Measurements from ENCODE around the gene POLA2. TPM values are rescaled to one million over a fixed set of nuclear protein-coding genes. Genes with fewer than 3 reads are reported as not detected.

POLA2 gene
- total and polyA plus RNA-seq, 4 donors, result 7.2 to 16.2 (median 9.4) TPM

DNA sequence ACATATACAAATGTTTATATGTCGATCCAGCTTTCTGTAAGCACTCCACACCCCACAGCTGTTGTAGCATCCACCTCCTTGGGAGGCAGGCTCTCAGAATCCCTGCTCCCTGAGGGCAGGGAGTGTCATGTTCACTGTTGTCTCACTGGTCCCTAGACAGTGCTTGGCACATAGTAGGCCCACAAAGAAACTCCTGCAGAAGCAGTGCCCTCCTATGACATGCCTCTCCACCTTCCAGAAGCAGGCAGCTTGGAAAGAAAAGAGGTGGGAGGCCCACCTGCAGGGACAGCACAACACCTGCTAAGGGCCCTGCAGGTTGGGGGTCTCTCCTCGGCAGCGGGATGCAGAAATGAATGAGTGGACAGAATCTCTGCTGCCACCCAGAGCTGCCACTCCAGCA lies 41.8 kb downstream of the POLA2 start:
- no peaks in the 10 kb centered on the region for H3K27me3 ChIP-seq (ENCODE audit: control insufficient read depth, insufficient read depth, low read length)
- peaks cover 18% of the 10 kb centered on the region for H3K36me3 ChIP-seq (ENCODE audit: control insufficient read depth, insufficient read depth, low read length)
- H3K9me3 ChIP-seq (ENCODE audit: control insufficient read depth, insufficient read depth, low read length), result no peaks in the 10 kb centered on the region
- H3K27ac ChIP-seq (ENCODE audit: low read depth, low read length), result no peak overlapping the region
- H3K4me1 ChIP-seq (ENCODE audit: control insufficient read depth, insufficient read depth, low read length), result peaks cover 37% of the 10 kb centered on the region
- no peak overlapping the region for H3K4me3 ChIP-seq (ENCODE audit: low read depth, low read length)
- 100% methylated on average over 3 of the region's 3 CpGs for WGBS (ENCODE audit: insufficient coverage)
- no peak for DNase-seq (ENCODE audit: low read depth in 4 of 6, low spot score in 6 of 6)

DNA sequence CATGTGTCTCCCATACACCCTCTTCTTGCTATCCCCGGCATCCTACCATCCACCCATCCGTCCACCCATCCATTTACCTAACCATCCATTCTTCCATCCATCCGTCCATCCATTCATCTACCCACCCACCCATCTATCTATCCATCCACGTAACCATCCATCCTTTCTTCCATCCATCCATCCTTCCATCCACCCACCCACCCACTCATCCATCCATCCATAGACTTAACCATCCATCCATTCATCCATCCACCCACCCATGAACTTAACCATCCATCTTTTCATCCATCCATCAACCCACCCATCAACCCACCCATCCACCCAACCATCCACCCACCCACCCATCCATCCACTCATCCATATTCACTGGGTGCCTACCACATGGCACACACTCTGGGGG lies 42.3 kb downstream of the POLA2 start:
- Histone ChIP-seq H3K27ac (ENCODE audit: low read depth, low read length) (no peak overlapping the region), H3K4me3 (ENCODE audit: low read depth, low read length) (no peak overlapping the region), H3K4me1 (ENCODE audit: control insufficient read depth, insufficient read depth, low read length) (peaks cover 37% of the 10 kb centered on the region), H3K36me3 (ENCODE audit: control insufficient read depth, insufficient read depth, low read length) (peaks cover 18% of the 10 kb centered on the region), H3K9me3 (ENCODE audit: control insufficient read depth, insufficient read depth, low read length) (no peaks in the 10 kb centered on the region), H3K27me3 (ENCODE audit: control insufficient read depth, insufficient read depth, low read length) (no peaks in the 10 kb centered on the region)
- no peak for DNase-seq (ENCODE audit: low read depth in 4 of 6, low spot score in 6 of 6)
- 99% methylated on average over 4 of the region's 4 CpGs for WGBS (ENCODE audit: insufficient coverage)

DNA sequence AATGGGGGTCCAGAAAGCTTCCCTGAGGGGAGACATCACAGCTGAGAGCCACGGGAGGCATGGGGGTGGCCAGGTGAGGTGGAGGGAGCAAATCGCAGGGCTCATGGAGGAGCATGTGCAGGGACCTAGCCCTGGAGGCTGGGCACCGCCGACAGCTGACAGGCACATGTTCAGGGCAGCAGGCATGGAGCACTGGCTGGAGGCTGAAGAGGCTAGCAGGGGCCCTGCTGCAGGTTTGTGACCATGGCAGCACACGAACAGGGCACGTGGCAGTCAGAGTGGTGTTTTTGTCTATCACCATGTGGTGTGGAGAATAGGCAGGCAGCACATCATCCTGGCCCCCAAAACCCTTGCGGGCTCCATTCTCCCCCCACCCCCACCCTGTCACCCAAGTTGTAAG lies 42.9 kb downstream of the POLA2 start:
- 97% methylated on average over 6 of the region's 7 CpGs for WGBS (ENCODE audit: insufficient coverage)
- Histone ChIP-seq H3K36me3 (ENCODE audit: control insufficient read depth, insufficient read depth, low read length) (peaks cover 18% of the 10 kb centered on the region), H3K9me3 (ENCODE audit: control insufficient read depth, insufficient read depth, low read length) (no peaks in the 10 kb centered on the region), H3K4me3 (ENCODE audit: low read depth, low read length) (no peak overlapping the region), H3K27me3 (ENCODE audit: control insufficient read depth, insufficient read depth, low read length) (no peaks in the 10 kb centered on the region), H3K27ac (ENCODE audit: low read depth, low read length) (no peak overlapping the region), H3K4me1 (ENCODE audit: control insufficient read depth, insufficient read depth, low read length) (peaks cover 33% of the 10 kb centered on the region)
- no peak for DNase-seq (ENCODE audit: low read depth in 4 of 6, low spot score in 6 of 6)

DNA sequence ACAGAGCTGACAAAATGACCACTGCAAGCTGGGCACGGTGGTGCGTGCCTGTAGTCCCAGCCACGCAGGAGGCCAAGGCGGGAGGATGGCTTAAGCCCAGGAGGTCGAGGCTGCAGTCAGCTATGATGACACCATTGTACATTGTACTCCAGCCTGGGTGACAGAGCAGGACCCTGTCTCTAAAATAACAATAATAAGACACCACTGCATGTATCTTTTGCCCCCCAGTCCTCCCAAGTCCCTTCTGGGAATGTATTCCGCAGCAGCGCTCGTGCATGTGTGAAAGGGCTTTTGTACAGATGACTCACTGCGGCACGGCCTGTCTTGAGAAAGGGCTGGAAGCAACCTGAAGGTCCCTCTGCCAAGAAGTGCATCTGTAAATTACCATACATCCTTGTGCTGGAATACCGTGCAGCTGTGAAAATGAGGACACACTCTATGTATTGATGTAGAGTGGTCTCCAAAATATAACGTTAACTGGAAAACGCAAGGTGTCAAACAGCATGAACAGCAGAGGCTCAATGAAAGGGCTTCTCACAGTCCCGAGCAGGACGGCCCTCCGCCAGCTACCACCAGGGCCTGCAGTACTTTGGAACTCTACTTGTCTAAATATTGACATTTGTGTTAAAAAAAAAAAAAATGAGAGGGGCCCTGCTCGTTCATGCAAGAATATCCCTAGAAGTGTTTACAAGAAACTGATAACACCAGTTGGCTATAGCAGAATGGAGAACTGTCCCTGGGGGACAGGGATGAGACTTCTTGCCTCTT lies 43.9 kb downstream of the POLA2 start:
- no peaks in the 10 kb centered on the region for H3K9me3 ChIP-seq (ENCODE audit: control insufficient read depth, insufficient read depth, low read length)
- peak in 1 of 6 donors; percentile 54 for DNase-seq (ENCODE audit: low read depth in 4 of 6, low spot score in 6 of 6)
- no peaks in the 10 kb centered on the region for H3K27me3 ChIP-seq (ENCODE audit: control insufficient read depth, insufficient read depth, low read length)
- H3K4me3 ChIP-seq (ENCODE audit: low read depth, low read length), result no peak overlapping the region
- H3K27ac ChIP-seq (ENCODE audit: low read depth, low read length), result peak overlapping the region; percentile 8
- peaks cover 18% of the 10 kb centered on the region for H3K36me3 ChIP-seq (ENCODE audit: control insufficient read depth, insufficient read depth, low read length)
- 73% methylated on average over 14 of the region's 17 CpGs for WGBS (ENCODE audit: insufficient coverage)
- peaks cover 40% of the 10 kb centered on the region for H3K4me1 ChIP-seq (ENCODE audit: control insufficient read depth, insufficient read depth, low read length)

DNA sequence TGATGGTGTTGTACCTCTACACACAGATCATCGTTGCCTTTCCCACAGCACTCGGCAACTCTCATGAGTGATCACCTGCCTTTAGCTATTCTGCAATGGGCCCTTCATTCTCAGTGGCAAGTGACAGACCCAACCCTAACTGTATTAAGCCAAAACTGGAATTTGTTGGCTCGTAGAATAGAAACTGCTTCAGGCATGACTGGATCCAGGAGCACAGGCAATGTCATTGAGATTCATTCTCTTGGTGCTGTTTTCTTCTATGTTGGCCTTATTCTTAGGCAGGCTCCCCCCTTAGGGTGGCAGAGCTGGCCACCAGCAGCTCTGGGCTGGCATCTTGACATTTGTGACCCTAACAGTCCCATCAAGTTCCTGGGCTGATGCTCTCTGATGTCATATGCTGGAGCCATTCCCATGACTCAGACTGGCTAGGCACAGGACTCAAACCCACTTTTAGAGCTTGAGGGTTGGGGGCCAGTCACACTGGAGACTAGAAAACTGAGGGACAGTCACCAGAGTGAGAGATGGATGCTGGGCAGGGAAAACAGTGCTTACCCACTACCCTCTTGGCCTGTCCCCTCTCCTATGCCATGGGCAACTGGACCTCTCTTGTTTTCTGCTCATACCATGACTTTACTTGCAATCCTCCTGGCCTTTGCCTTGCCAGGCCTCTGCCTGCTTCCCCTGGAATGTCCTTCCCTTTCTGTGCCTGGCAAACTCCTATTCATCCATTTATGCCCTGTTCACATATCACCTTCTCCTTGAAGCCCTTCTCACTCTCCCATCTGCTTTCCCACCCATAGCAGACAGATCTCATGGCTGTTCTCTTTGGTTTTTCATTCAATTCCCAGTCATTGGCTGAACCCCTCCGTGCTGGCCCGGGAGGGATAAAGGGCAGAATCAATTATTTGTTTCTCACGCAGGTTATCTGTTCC lies 45.8 kb downstream of the POLA2 start:
- H3K27me3 ChIP-seq (ENCODE audit: control insufficient read depth, insufficient read depth, low read length), result no peaks in the 10 kb centered on the region
- H3K9me3 ChIP-seq (ENCODE audit: control insufficient read depth, insufficient read depth, low read length), result no peaks in the 10 kb centered on the region
- H3K27ac ChIP-seq (ENCODE audit: low read depth, low read length), result no peak overlapping the region
- peaks cover 12% of the 10 kb centered on the region for H3K36me3 ChIP-seq (ENCODE audit: control insufficient read depth, insufficient read depth, low read length)
- 83% methylated on average over 5 of the region's 6 CpGs for WGBS (ENCODE audit: insufficient coverage)
- H3K4me3 ChIP-seq (ENCODE audit: low read depth, low read length), result no peak overlapping the region
- DNase-seq (ENCODE audit: low read depth in 4 of 6, low spot score in 6 of 6), result no peak
- H3K4me1 ChIP-seq (ENCODE audit: control insufficient read depth, insufficient read depth, low read length), result peaks cover 35% of the 10 kb centered on the region

DNA sequence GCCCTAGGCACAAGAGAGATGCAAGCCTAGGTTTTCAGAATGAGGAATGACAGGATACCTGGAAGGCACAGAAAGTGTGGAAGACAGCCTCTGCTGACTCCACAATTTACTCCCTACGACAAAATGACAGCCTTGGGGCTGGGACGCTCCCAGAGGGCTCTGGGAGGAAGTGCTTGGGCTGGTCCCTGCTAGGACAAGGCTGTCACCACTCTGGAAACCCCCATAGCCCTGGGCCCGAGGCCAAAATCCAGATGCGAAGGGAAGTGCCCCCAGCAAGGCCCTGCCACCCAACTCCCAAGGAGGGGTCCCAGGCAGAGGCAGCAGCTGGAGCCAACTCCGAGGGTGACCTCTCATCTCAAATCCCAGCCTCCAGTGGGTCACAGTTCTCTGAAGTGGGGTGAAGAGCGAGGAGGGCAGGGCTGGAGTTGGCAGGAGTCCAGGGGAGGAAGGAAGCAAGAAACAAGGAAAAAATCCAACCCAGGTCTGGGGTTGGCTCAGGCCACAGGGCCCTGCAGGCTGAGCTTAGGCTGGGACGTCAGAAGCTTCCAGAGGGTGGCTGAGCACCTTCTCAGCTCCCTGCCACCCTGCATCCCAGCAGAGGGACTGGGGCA lies 46.6 kb downstream of the POLA2 start:
- H3K9me3 ChIP-seq (ENCODE audit: control insufficient read depth, insufficient read depth, low read length), result no peaks in the 10 kb centered on the region
- H3K36me3 ChIP-seq (ENCODE audit: control insufficient read depth, insufficient read depth, low read length), result peaks cover 10% of the 10 kb centered on the region
- H3K4me3 ChIP-seq (ENCODE audit: low read depth, low read length), result no peak overlapping the region
- H3K4me1 ChIP-seq (ENCODE audit: control insufficient read depth, insufficient read depth, low read length), result peaks cover 36% of the 10 kb centered on the region
- DNase-seq (ENCODE audit: low read depth in 4 of 6, low spot score in 6 of 6), result no peak
- H3K27me3 ChIP-seq (ENCODE audit: control insufficient read depth, insufficient read depth, low read length), result no peaks in the 10 kb centered on the region
- WGBS (ENCODE audit: insufficient coverage), result 61% methylated on average over 3 of the region's 7 CpGs
- no peak overlapping the region for H3K27ac ChIP-seq (ENCODE audit: low read depth, low read length)

DNA sequence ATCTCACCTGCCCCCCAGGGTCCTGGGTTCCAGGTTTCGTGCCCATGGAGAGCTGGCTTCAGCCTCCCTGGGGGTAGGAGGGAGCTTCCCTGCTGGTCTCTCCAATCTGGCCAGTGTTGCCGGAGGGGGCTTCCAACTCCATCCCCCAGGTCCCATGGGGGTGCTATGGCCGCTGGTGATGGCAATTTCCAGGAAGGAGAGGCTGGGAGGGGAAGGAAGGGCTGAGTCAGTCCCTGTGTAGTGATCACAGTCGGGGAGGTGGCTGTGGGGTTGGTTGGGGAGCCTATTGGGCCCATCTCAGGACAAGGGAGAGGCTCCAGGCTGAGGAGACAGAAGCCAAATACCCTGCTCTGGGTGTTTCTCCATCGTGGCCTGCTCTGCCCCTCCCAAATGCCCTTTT lies 47.2 kb downstream of the POLA2 start:
- H3K9me3 ChIP-seq (ENCODE audit: control insufficient read depth, insufficient read depth, low read length), result no peaks in the 10 kb centered on the region
- peaks cover 8% of the 10 kb centered on the region for H3K36me3 ChIP-seq (ENCODE audit: control insufficient read depth, insufficient read depth, low read length)
- WGBS (ENCODE audit: insufficient coverage), result 50% methylated on average over 1 of the region's 5 CpGs
- no peak for DNase-seq (ENCODE audit: low read depth in 4 of 6, low spot score in 6 of 6)
- H3K4me3 ChIP-seq (ENCODE audit: low read depth, low read length), result no peak overlapping the region
- no peaks in the 10 kb centered on the region for H3K27me3 ChIP-seq (ENCODE audit: control insufficient read depth, insufficient read depth, low read length)
- peaks cover 42% of the 10 kb centered on the region for H3K4me1 ChIP-seq (ENCODE audit: control insufficient read depth, insufficient read depth, low read length)
- no peak overlapping the region for H3K27ac ChIP-seq (ENCODE audit: low read depth, low read length)

DNA sequence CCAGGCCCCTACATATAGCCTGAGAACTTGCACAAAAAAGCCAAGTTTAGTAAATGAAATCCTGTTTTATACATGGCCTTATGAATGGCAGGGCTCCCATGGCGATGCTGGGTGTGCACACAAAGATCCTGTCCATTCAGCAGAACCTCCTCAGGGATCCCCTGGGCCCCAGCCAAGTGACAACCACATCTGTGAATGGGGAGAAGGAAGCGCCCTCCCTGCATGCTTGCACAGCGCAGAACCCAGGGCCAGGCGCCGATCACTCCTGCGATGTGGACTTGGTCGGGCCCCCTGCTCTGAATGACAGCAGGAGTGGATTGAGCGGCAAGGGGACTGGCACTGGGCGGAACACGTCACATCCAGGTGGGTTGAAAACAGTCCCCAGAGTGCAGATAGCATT lies 48.5 kb downstream of the POLA2 start:
- Histone ChIP-seq H3K4me1 (ENCODE audit: control insufficient read depth, insufficient read depth, low read length) (peaks cover 49% of the 10 kb centered on the region), H3K27me3 (ENCODE audit: control insufficient read depth, insufficient read depth, low read length) (no peaks in the 10 kb centered on the region), H3K27ac (ENCODE audit: low read depth, low read length) (no peak overlapping the region), H3K9me3 (ENCODE audit: control insufficient read depth, insufficient read depth, low read length) (no peaks in the 10 kb centered on the region), H3K36me3 (ENCODE audit: control insufficient read depth, insufficient read depth, low read length) (peaks cover 2% of the 10 kb centered on the region), H3K4me3 (ENCODE audit: low read depth, low read length) (no peak overlapping the region)
- 16% methylated on average over 10 of the region's 10 CpGs for WGBS (ENCODE audit: insufficient coverage)
- peak in 2 of 6 donors; percentile 57 to 61 for DNase-seq (ENCODE audit: low read depth in 4 of 6, low spot score in 6 of 6)

DNA sequence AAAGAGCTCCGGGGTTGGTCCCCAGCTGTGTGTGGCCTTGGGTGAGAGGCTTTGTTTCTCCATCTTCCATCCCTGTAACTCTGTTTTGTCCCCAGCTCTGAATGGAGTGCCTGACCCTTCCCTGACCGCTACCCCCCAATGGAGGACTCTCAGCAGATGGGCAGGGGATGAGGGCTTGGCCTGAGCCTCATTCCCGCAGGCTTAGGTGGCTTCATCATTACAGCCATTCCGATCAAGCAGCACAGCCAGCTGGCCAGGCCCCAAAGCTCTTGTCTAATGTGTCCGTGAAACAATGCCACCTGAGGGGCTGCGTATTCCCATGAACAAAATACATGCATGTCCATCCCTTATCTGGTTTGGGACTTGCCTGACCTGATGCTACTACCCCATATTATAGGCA lies 49.0 kb downstream of the POLA2 start:
- no peak overlapping the region for H3K4me3 ChIP-seq (ENCODE audit: low read depth, low read length)
- H3K27me3 ChIP-seq (ENCODE audit: control insufficient read depth, insufficient read depth, low read length), result no peaks in the 10 kb centered on the region
- H3K36me3 ChIP-seq (ENCODE audit: control insufficient read depth, insufficient read depth, low read length), result no peaks in the 10 kb centered on the region
- H3K4me1 ChIP-seq (ENCODE audit: control insufficient read depth, insufficient read depth, low read length), result peaks cover 51% of the 10 kb centered on the region
- WGBS (ENCODE audit: insufficient coverage), result 18% methylated on average over 2 of the region's 6 CpGs
- peak in 1 of 6 donors; percentile 49 for DNase-seq (ENCODE audit: low read depth in 4 of 6, low spot score in 6 of 6)
- H3K27ac ChIP-seq (ENCODE audit: low read depth, low read length), result no peak overlapping the region
- H3K9me3 ChIP-seq (ENCODE audit: control insufficient read depth, insufficient read depth, low read length), result no peaks in the 10 kb centered on the region

Measured in spinal cord (tissue), 10 donors.